GM19238 (cell line): Measurements from ENCODE around the gene ZER1.
A peak's percentile ranks its signal among the peaks of the same experiment; 100 is the strongest.
"Not testable (repeated sequence)": the region's sequence is repeated elsewhere in the genome, so short reads cannot be mapped to it uniquely, and the experiment has no call there.

ENCODE experiments used
- DNase-seq: peaks from one replicate; pipeline ENCODE4 v3.0.0; 2011; ENCODE audit warnings: low spot score; ENCODE audit not compliant: insufficient read length

ZER1 gene

GRCh38 chr9:128787659-128788058 lies 15.9 kb upstream of the ZER1 start:
- DNase-seq, result no peak

DNA sequence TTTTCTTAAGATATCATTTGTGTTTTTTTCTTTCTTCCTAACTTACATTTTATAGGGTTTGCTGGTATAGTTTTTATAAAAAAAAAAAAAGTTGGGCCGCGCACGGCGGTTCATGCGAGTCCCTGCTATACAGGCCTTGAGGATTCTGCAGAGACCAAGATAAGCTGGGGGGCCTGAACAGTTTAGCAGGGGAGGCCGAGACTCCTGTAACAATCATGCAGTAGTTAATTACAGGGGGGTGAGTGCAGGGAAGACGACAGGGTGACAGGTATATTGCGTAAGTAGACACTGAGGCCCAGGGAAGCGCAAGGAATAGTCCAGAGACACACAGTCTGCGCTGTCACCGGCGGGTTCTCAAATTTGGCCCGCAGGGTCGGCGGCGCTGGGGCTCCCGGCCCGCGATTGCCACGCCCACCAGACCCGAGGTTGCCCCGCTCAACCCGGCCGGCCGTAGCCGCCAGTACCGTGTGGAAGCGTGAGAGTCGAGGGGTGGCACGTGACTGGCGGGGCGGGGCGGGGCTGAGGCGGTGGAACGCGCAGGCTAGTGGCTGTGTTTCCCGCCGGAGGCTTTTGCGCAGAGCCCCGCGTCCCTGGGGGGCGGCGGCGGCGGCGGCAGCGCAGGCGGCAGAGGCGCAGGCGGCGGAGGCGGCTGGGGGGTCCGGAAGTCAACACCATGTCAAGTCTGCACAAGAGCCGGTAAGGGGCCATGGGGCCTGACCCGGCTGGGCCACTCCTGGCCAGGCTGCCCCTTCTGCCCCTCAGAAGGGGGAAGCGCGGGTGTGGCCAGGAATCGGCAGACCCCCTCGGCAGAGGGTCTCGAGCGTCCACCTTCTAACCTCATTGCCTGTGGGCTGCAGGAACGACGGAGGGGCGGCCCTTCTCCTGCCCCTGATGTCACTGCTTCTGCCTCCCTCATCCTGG lies 15.2 kb upstream of the ZER1 start, which contains the start of gene TBC1D13:
Gene TBC1D13, plus strand, starts transcription at position 573 of the 921 bp plus-strand sequence. Its CDS starts 101 bp downstream, at position 674.
- DNase-seq, result peak; percentile 93

- no peak for DNase-seq
Observed at GRCh38 chr9:128785427-128785826, 13.7 kb upstream of the ZER1 start.

GRCh38 chr9:128782669-128783068 lies 10.9 kb upstream of the ZER1 start:
- no peak for DNase-seq

DNA sequence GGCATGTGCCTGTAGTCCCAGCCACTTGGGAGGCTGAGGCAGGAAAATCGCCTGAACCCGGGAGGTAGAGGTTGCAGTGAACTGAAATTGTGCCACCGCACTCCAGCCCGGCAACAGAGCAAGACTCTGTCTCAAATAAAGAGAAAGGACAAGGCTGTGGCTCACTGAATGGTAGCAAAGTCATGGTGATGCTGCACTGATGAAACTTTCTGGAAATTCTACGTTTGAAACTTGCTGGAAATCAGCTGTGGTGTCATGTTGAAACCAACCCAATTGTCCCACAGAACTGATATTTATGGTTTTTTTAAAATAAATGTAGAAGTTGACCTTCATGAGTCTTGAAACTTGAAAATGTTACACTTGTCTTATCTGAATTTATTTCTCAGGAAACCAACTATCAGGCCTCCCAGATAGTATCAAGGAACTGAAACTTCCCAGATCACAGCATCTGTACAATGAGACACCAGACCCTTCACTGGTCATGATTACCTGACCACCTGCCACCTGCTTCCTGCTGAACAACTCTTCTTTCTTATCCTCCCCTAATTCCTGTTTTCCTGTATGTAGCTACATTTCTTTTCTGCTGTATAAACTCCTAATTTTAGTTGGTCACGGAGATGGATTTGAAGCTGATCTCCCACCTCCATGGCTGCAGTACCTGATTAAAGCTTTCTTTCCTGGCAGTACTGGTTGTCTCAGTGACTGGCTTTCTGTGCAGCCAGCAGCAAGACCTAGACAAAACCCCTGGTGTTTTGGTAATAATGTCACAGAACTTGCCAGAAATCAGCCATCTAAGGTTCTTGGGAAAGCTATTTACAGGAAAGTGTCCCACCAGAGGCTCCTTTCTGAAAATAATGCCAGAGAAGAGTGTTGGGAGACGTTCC lies 9.7 kb upstream of the ZER1 start:
- DNase-seq, result no peak

DNA sequence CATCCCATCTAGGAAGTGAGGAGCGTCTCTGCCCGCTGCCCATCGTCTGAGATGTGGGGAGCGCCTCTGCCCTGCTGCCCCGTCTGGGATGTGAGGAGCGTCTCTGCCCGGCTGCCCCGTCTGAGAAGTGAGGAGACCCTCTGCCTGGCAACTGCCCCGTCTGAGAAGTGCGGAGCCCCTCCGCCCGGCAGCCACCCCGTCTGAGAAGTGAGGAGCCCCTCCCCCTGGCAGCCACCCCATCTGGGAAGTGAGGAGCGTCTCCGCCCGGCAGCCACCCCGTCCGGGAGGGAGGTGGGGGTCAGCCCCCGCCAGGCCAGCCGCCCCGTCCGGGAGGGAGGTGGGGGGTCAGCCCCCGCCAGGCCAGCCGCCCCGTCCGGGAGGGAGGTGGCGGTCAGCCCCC lies 8.4 kb upstream of the ZER1 start:
- DNase-seq, result not testable (repeated sequence)

DNA sequence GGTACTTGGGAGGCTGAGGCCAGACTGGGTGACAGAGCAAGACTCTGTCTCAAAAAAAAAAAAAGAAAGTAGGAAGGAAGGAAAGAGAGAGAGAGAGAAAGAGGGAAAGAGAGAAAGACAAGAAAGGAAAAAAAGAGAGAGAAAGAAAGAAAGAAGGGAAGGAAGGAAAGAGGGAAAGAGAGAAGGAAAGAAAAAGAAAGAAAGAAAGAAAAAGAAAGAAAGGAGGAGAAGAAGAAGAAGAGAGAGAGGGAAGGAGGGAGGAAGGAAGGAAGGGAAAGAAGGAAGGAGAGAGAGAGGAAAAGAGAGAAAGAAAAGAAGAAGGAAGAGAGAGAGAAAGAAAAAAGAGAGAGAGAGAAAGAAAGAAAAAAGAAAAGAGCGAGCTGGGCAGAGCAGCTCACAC lies 3.1 kb upstream of the ZER1 start:
- DNase-seq, result no peak

DNA sequence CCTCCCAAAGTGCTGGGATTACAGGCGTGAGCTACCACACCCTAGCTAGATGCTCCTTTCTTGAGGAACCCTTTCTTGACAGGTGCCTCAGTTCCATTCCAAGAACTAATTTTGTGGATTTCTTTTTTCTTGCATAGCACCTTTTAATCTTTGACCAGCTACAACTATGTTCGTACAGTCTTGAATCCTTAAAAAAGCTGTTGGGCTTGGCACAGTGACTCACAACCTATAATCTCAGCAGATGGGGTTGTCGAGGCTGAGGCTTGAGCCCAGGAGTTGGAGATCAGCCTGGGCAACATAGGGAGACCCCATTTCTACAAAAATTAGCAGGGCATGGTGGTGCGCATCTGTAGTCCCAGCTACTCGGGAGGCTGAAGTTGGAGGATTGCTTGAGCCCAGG lies 1.3 kb upstream of the ZER1 start:
- DNase-seq, result no peak

DNA sequence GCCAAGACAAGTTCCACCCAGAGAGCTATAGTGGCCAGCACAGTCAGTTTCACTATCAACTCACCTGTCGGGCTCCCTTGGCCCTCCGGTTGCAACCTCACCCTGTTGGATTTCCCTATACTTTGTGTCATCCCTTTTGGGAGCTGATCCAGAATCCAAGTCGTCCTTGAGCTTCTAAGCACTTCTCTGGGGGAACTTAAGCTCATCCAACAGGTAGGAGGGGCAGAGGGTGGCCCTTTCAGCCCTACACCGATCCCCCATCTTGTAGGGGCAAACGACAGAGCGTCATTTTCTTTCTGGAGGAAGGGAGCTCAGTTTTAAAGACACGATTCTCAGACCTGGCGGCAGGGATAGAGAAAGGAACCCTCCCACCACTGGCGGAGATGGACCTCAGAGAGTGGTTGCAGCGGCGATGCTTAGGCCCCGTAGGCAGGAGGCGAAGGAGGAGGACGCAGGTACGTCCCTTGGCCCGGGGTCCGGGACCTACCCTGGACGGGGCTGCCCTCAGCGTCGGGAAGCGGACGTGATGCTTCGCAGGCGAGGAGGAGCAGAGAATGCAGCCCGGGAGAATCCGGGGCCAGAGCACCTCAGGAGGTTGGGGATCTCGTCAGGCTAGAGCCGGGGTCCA lies 519 bp downstream of the ZER1 start:
- DNase-seq, result no peak

DNA sequence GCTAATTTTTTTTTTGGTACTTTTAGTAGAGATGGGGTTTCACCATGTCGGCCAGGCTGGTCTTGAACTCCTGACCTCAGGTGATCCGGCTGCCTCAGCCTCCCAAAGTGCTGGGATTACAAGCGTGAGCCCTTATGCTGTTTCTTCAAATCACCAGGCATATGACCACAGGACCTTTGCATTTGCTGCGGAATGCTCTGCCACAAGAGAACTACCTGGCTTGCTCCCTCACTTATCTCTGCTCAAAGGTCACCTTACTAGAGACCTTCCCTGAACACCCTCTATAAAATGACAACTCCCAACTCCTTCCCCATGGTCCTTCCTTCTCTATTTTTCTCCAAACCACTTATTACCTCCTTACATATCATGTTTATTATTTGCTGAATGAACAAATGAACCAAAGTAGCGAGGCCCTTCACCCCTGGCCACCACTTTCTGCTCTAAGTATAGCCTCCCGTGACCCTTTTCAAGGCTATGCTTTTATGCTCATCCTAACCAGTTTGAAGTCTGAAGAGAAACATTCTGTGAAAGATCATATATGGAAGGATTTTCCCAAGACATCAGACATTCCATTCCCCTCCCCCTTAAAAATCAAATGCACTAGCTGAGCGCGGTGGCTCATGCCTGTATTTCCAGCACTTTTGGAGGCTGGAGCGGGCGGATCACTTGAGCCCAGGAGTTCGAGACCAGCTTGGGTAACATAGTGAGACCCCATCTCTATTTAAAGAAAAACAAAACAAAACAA lies 1.3 kb downstream of the ZER1 start:
- DNase-seq, result no peak

GRCh38 chr9:128768606-128769005 lies 3.1 kb downstream of the ZER1 start:
- DNase-seq, result no peak

DNA sequence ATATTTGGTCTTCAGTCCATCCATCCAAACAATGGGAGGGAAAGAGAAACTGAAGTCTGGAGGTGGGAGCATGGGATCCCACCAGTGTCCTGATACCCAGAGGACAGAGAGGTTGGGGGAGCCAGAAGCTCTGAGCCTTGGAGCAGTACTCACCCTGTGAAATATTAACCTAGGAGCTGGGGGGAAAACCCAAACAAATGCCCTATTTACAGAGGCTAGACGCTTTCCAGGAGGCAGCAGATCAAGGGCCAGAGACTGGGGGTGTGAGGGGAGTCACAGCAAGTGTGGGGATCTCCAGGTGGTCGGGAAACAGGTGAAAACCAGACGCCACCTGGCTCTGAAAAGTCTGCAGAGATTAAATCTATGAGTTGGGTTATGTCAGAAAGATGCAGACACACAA lies 6.2 kb downstream of the ZER1 start:
- no peak for DNase-seq

DNA sequence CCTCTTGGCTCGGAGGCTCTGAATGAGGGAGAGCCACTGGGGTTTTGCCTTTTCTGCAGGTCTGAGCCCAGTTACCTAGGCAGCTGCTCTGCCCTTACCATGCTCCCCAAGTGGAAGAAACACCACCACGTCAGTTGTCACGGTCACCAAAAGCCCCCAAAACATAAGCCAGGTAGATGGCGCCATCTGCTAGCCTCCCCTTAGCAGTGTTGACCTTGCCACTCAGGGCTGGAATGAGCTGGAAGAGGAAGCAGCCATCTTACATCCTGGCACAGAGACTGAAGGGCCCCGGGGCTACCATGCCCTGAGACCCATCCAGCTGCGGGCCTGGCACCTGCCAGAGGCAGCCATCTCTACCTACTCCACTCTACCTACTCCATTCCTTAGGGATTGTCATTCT lies 7.4 kb downstream of the ZER1 start:
- DNase-seq, result no peak

GRCh38 chr9:128762671-128763449 lies 8.9 kb downstream of the ZER1 start:
- no peak for DNase-seq

- no peak for DNase-seq
Observed at GRCh38 chr9:128757602-128758001, 14.1 kb downstream of the ZER1 start.

DNA sequence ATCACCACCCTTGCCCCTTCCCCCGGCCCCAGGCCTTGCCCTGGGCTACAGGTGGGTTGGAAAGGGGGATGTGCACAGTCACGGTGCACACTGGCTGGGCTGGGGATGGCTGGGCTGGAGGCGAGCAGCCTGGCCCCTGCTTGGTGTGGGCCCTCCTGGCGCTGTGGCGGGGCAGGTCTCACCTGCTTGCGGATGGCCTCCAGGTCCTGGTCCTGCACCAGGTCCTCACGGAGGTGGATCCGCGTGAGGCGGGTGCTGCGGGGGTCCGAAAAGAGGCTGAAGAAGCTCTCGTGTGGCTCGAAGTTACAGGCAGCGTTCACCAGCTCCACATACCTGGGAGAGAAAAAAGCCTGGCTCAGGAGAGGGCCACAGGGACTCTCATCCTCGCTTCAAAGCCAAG lies 18.1 kb downstream of the ZER1 start:
- no peak for DNase-seq

- no peak for DNase-seq
Observed at GRCh38 chr9:128750926-128751595, 20.7 kb downstream of the ZER1 start.

DNA sequence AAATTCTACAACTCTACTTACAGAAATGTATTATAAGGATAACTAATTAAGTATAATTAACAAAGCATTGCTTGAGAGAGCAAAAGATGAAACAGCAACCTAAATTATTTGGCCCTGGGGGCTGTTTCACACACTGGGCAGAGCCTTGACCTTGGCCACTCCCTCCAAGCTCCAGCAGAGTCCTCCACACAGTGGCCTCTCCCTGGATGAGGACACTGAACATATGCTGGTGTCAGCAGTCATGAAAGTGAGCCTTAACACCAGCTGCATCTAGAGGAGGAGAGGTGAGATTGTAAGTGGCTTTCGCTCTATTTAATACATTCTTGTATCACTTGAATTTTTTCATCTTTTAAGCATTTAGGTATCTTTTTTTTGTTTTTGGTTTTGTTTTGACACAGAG lies 24.5 kb downstream of the ZER1 start:
- DNase-seq, result no peak

DNA sequence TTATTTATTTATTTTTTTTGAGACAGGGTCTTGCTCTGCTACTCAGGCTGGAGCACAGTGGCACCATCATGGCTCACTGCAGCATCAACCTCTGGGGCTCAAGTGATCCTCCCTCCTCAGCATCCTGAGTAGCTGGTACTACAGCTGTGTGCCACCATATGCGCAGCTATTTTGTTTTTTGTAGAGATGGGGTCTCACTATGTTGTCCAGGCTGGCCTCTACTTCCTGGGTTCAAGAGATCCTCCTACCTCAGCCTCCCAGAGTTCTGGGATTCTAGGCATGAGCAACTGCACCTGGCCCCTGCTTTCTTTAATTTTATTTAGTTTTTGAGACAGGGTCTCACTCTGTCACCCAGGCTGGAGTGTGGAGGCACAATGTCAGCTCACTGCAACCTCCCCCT lies 28.3 kb downstream of the ZER1 start:
- no peak for DNase-seq

GRCh38 chr9:128742401-128742800 lies 29.3 kb downstream of the ZER1 start:
- DNase-seq, result no peak
